HCT116 (cell line): ENCODE results near the gene TSPAN6. TPM values are rescaled to one million over a fixed set of nuclear protein-coding genes. Genes with fewer than 3 reads are reported as not detected.

Experiments
- ATAC-seq: fragments of 200-7000 bp; cut with Tn5 transposase; 2 replicates; pipeline ENCODE4 v1.9.1; 2020; ENCODE audit warnings: mild to moderate bottlenecking, moderate library complexity
- BruUV-seq: library from RNA; stranded (reverse); fragments of 400-500 nt; replicated peaks from 2 replicates; lab custom pipeline; 2021; lab: Mats Ljungman, UMichigan
- CTCF ChIA-PET: fragments of 300-600 bp; sonication (Branson Sonifier 250); formaldehyde crosslinking; loops from one replicate; lab custom pipeline; 2021; ENCODE audit warnings: antibody characterized with exemption; lab: Charles Lee
- POLR2A ChIA-PET: fragments of 300-600, 350-600 bp; sonication (Branson Sonifier 250); formaldehyde crosslinking; loops from one replicate; lab custom pipeline; 2021; ENCODE audit warnings: antibody characterized with exemption; lab: Charles Lee
- RAD21 ChIA-PET, 2 experiments: fragments of 300-600 bp; sonication (Branson Sonifier 250); formaldehyde crosslinking; loops; one replicate each; lab custom pipeline; 2023; ENCODE audit warnings: low total read pairs in 2 of 2; ENCODE audit not compliant: uncharacterized antibody in 2 of 2, unreplicated experiment in 2 of 2, low non-redundant PET in 1 of 2; lab: Charles Lee
- DNase-seq: peaks from one replicate; pipeline ENCODE4 v3.0.0-alpha.2; 2010; ENCODE audit warnings: low read depth, low spot score
- H2AFZ ChIP-seq: fragments of 200-600 bp; shearing (Covaris generic), sonication (generic); 2 replicates; pipeline ENCODE4 v1.6.1; 2017; ENCODE audit warnings: low read depth, mixed run types, mixed read lengths, antibody characterized with exemption, low read length; ENCODE audit not compliant: poor library complexity, severe bottlenecking
- H3K27ac ChIP-seq: 2 replicates; pipeline ENCODE4 v1.5.1; 2012; ENCODE audit warnings: low read depth, low read length
- H3K27me3 ChIP-seq: fragments of 200-600 bp; sonication (generic); 2 replicates; pipeline ENCODE4 v1.6.1; 2016; ENCODE audit warnings: mixed run types, low read length, mixed read lengths; ENCODE audit not compliant: insufficient read depth
- H3K36me3 ChIP-seq, 2 experiments: fragments of 200-500 bp in 1 of 2; fragments of 200-600 bp in 1 of 2; sonication (Bioruptor generic) in 1 of 2; sonication (generic) in 1 of 2; 2 replicates each; pipeline versions ENCODE4 v1.5.1 to v1.6.1; 2014 to 2016; ENCODE audit warnings: low read length in 2 of 2, inconsistent platforms in 1 of 2, mixed read lengths in 1 of 2, mixed run types in 1 of 2; ENCODE audit not compliant: insufficient read depth in 2 of 2, control insufficient read depth in 1 of 2
- H3K4me1 ChIP-seq, 2 experiments: fragments of 200-600 bp in 1 of 2; sonication (generic) in 1 of 2; 2 replicates each; pipeline versions ENCODE4 v1.5.1 to v1.6.1; 2012 to 2017; ENCODE audit warnings: low read length in 2 of 2, inconsistent platforms in 1 of 2, mild to moderate bottlenecking in 1 of 2, mixed read lengths in 1 of 2, mixed run types in 1 of 2, moderate library complexity in 1 of 2; ENCODE audit not compliant: insufficient read depth in 2 of 2, control insufficient read depth in 1 of 2
- H3K4me2 ChIP-seq: fragments of 200-600 bp; sonication (generic); 2 replicates; pipeline ENCODE4 v1.6.1; 2017; ENCODE audit warnings: mixed run types, low read length, mixed read lengths
- H3K4me3 ChIP-seq, 2 experiments: fragments of 200-600 bp in 1 of 2; sonication (generic) in 1 of 2; replicated peaks in 1 of 2; 2 replicates each; pipeline ENCODE4 v1.5.1; 2011 to 2016; ENCODE audit warnings: low read length in 2 of 2, control low read depth in 1 of 2, low read depth in 1 of 2, mild to moderate bottlenecking in 1 of 2, mixed read lengths in 1 of 2, mixed run types in 1 of 2
- H3K79me2 ChIP-seq: fragments of 200-600 bp; sonication (generic); 2 replicates; pipeline ENCODE4 v1.6.1; 2017; ENCODE audit warnings: mild to moderate bottlenecking, mixed run types, low read length, moderate library complexity, mixed read lengths; ENCODE audit not compliant: insufficient read depth
- H3K9ac ChIP-seq: fragments of 200-600 bp; sonication (generic); 2 replicates; pipeline ENCODE4 v1.6.1; 2016; ENCODE audit warnings: low read length, mixed read lengths
- H3K9me2 ChIP-seq: fragments of 200-600 bp; sonication (generic), shearing (Covaris generic); 2 replicates; pipeline ENCODE4 v1.6.1; 2017; ENCODE audit warnings: mixed run types, mild to moderate bottlenecking, moderate library complexity; ENCODE audit not compliant: insufficient read depth
- H3K9me3 ChIP-seq, 2 experiments: fragments of 200-500 bp in 1 of 2; fragments of 200-600 bp in 1 of 2; sonication (Bioruptor generic) in 1 of 2; sonication (generic) in 1 of 2; 2 replicates each; pipeline ENCODE4 v1.6.1; 2014 to 2017; ENCODE audit warnings: low read length in 2 of 2, mixed read lengths in 2 of 2, inconsistent platforms in 1 of 2, low read depth in 1 of 2, mild to moderate bottlenecking in 1 of 2, mixed run types in 1 of 2, moderate library complexity in 1 of 2; ENCODE audit not compliant: control insufficient read depth in 1 of 2, insufficient read depth in 1 of 2
- H4K20me1 ChIP-seq: fragments of 200-600 bp; sonication (generic), shearing (Covaris generic); 2 replicates; pipeline ENCODE4 v1.6.1; 2017; ENCODE audit warnings: mixed run types, mild to moderate bottlenecking, moderate library complexity; ENCODE audit not compliant: insufficient read depth
- ATF3 ChIP-seq: IDR thresholded peaks from 2 replicates; pipeline ENCODE4 v1.6.1; 2012
- CBX3 ChIP-seq: IDR thresholded peaks from 2 replicates; pipeline ENCODE4 v1.6.1; 2012; ENCODE audit warnings: low read depth
- CEBPB ChIP-seq: IDR thresholded peaks from 2 replicates; pipeline ENCODE4 v1.6.1; 2012; ENCODE audit warnings: low read depth
- ELF1 ChIP-seq: IDR thresholded peaks from 2 replicates; pipeline ENCODE4 v1.6.1; 2012; ENCODE audit warnings: low read depth, borderline replicate concordance
- EZH2 ChIP-seq: fragments of 200-600 bp; sonication (generic); IDR thresholded peaks from 2 replicates; pipeline ENCODE4 v1.6.1; 2017; ENCODE audit warnings: antibody characterized with exemption, mixed run types
- FOSL1 ChIP-seq: IDR thresholded peaks from 2 replicates; pipeline ENCODE4 v1.6.1; 2012; ENCODE audit warnings: low read depth
- MAX ChIP-seq: IDR thresholded peaks from 2 replicates; pipeline ENCODE4 v1.6.1; 2012
- POLR2A ChIP-seq: IDR thresholded peaks from 2 replicates; pipeline ENCODE4 v1.7.0; 2011; ENCODE audit warnings: borderline replicate concordance; ENCODE audit not compliant: insufficient read depth, insufficient read length; ENCODE audit errors: extremely low read depth
- RAD21 ChIP-seq: IDR thresholded peaks from 2 replicates; pipeline ENCODE4 v1.6.1; 2012; ENCODE audit warnings: low read depth, mild to moderate bottlenecking
- SIN3A ChIP-seq: IDR thresholded peaks from 2 replicates; pipeline ENCODE4 v1.6.1; 2012; ENCODE audit warnings: low read depth
- SRF ChIP-seq: IDR thresholded peaks from 2 replicates; pipeline ENCODE4 v1.6.1; 2012; ENCODE audit warnings: low read depth
- YY1 ChIP-seq: IDR thresholded peaks from 2 replicates; pipeline ENCODE4 v1.6.1; 2011; ENCODE audit warnings: low read length, low read depth, moderate library complexity, mild to moderate bottlenecking; ENCODE audit not compliant: insufficient replicate concordance; ENCODE audit errors: extremely low read depth
- ZFX ChIP-seq: fragments of 450-650 bp; IDR thresholded peaks from 2 replicates; pipeline ENCODE4 v1.6.1; 2017
- intact Hi-C: fragments of 100-400 bp; cut with micrococcal nuclease; formaldehyde crosslinking; loops from 2 replicates; pipeline ENCODE4 v1.10.0; 2022
- total RNA-seq: library from RNA; stranded (reverse); gene quantifications from one replicate; pipeline ENCODE4 v1.2.1, GENCODE V29; 2021; ENCODE audit not compliant: unreplicated experiment
- TF ChIP-seq, protein P1 (sequence below): IDR thresholded peaks from 2 replicates; pipeline ENCODE4 v1.6.1; 2011; ENCODE audit warnings: mild to moderate bottlenecking, low read length, moderate library complexity; ENCODE audit not compliant: insufficient replicate concordance; ENCODE audit errors: extremely low read depth
- TF ChIP-seq, protein P2 (sequence below), 3 experiments: fragments of 200-600 bp in 1 of 3; sonication (generic) in 1 of 3; IDR thresholded peaks in 2 of 3; conservative IDR thresholded peaks in 1 of 3; 2 replicates each; pipeline ENCODE4 v1.5.1; 2012 to 2017; ENCODE audit warnings: low read depth in 2 of 3, low read length in 2 of 3, antibody characterized with exemption in 1 of 3, borderline replicate concordance in 1 of 3, control low read depth in 1 of 3, mild to moderate bottlenecking in 1 of 3, mixed read lengths in 1 of 3, mixed run types in 1 of 3, moderate library complexity in 1 of 3; ENCODE audit not compliant: insufficient read depth in 1 of 3

TSPAN6 gene
- total RNA-seq, 1 experiment from 2014 or later = 25.0 TPM

DNA sequence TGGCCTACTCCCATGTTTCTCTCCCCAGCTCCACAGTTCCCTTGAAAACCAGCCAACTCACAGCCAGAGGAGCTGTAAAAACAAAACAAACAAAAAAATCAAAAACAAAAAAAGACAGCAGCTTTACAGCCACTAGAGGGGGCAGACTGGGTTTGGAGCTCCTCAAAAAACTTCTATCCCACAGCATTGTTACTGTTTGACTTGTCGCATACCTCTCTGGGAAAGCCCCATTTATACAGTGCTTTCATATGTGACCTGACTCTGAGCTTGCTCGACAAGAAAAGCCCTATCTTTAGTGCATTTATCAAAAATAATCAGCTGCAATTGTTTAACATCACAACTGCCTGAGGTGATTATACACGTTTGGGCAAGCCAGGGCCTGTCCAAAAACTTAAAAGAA, 21.6 kb downstream of the TSPAN6 start:
- H3K4me2 ChIP-seq = no peak overlapping the region
- ATAC-seq = peak; percentile 71
- H3K27ac ChIP-seq = no peak overlapping the region
- H3K79me2 ChIP-seq = no peaks in the 10 kb centered on the region
- CTCF ChIA-PET = interaction anchor here (0.6 to 1.8 kb wide), 9 partner anchors 15 to 167 kb away, joined by 3 to 11 read pairs (median 3); partner anchors contain the start of gene TSPAN6
- H3K36me3 ChIP-seq = no peaks in the 10 kb centered on the region
- POLR2A ChIA-PET = interaction anchor here (1.0 kb wide), 1 partner anchor 22 kb away, joined by 3 read pairs; the partner anchor contains the start of gene TSPAN6
- intact Hi-C loops = loop anchor here (10.0 kb wide), 1 partner anchor 100 kb away; no protein-coding TSS in a partner anchor
- BruUV-seq = no TSS peak
- no peaks in the 10 kb centered on the region for H3K27me3 ChIP-seq
- no peaks in the 10 kb centered on the region for H3K9me3 ChIP-seq
- H4K20me1 ChIP-seq = no peaks in the 10 kb centered on the region
- H3K9ac ChIP-seq = no peak overlapping the region
- no peaks in the 10 kb centered on the region for H3K9me2 ChIP-seq
- peak overlapping the region; percentile 45 for H2AFZ ChIP-seq
- RAD21 ChIA-PET = no interaction called here
- H3K4me3 ChIP-seq = no peak overlapping the region
- TF ChIP-seq SIN3A (no peak), ELF1 (no peak), POLR2A (no peak), CEBPB (no peak), ATF3 (no peak), ZFX (no peak), MAX (no peak), FOSL1 (no peak), RAD21 (peak; percentile 30), YY1 (no peak), EZH2 (no peak), CBX3 (no peak), SRF (no peak)
- TF ChIP-seq, protein P1, sequence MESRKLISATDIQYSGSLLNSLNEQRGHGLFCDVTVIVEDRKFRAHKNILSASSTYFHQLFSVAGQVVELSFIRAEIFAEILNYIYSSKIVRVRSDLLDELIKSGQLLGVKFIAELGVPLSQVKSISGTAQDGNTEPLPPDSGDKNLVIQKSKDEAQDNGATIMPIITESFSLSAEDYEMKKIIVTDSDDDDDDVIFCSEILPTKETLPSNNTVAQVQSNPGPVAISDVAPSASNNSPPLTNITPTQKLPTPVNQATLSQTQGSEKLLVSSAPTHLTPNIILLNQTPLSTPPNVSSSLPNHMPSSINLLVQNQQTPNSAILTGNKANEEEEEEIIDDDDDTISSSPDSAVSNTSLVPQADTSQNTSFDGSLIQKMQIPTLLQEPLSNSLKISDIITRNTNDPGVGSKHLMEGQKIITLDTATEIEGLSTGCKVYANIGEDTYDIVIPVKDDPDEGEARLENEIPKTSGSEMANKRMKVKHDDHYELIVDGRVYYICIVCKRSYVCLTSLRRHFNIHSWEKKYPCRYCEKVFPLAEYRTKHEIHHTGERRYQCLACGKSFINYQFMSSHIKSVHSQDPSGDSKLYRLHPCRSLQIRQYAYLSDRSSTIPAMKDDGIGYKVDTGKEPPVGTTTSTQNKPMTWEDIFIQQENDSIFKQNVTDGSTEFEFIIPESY = no peak
- TF ChIP-seq, protein P2, sequence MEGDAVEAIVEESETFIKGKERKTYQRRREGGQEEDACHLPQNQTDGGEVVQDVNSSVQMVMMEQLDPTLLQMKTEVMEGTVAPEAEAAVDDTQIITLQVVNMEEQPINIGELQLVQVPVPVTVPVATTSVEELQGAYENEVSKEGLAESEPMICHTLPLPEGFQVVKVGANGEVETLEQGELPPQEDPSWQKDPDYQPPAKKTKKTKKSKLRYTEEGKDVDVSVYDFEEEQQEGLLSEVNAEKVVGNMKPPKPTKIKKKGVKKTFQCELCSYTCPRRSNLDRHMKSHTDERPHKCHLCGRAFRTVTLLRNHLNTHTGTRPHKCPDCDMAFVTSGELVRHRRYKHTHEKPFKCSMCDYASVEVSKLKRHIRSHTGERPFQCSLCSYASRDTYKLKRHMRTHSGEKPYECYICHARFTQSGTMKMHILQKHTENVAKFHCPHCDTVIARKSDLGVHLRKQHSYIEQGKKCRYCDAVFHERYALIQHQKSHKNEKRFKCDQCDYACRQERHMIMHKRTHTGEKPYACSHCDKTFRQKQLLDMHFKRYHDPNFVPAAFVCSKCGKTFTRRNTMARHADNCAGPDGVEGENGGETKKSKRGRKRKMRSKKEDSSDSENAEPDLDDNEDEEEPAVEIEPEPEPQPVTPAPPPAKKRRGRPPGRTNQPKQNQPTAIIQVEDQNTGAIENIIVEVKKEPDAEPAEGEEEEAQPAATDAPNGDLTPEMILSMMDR (IDR thresholded peaks at IDR 0.05 in 2 of 3, conservative IDR thresholded peaks at IDR 0.05 in 1 of 3; ENCODE audit: borderline replicate concordance in 1 of 3, insufficient read depth in 1 of 3, low read depth in 2 of 3, low read length in 2 of 3) = peak; percentile 44 to 52 (median 51); a peak in 5 of 6 replicates
- H3K4me1 ChIP-seq = peaks cover 0 to 9% of the 10 kb centered on the region in 2 experiments; a peak in 2 of 4 replicates
- DNase-seq = peak; percentile 22
